ENCODE results near the gene ZNRD2.

The ZNRD2 gene

DNA sequence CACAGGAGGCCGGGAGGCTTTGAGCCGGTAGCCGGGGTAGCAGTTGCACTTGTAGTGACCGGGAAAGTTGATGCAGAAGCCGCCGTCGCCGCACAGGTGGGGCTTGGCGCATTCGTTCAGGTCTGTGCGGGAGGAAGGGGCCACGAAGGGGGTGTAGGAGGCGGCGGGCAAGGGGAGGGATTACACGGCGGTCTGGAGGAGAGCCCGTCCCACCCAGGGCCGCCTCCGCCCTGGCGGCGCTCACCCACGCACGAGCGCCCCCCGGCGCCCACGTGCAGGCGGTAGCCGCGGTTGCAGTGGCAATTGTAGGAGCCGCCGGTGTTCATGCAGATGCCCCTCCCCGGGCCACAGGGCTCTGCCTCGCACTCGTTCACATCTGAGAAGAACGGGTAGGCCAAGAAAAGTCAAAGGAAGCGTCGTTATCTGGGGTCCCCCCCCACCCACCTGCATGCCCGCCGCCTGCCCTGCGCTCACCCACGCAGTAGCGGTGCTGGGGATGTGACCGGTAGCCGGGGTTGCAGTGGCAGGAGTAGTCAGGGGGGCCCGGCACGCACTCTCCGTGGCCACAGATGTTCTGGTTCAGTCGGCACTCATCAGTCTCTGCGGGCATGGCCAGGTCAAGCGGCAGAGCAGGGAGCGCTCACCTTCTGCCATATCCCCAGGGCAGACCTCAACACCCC lies 22.7 kb upstream of the ZNRD2 start:
- no peaks in the 10 kb centered on the region for H3K36me3 ChIP-seq (ENCODE audit: insufficient read depth)
- H4K20me1 ChIP-seq (ENCODE audit: insufficient read depth): no peaks in the 10 kb centered on the region
- H3K9ac ChIP-seq: no peak overlapping the region
- no peak overlapping the region for H3K4me2 ChIP-seq
- no peaks in the 10 kb centered on the region for H3K27me3 ChIP-seq (ENCODE audit: insufficient read depth, low read depth)
- H3K79me2 ChIP-seq (ENCODE audit: insufficient read depth, low read depth): no peaks in the 10 kb centered on the region
- H2AFZ ChIP-seq (ENCODE audit: low read depth): no peak overlapping the region
- no peak for TF ChIP-seq CTCF (conservative IDR thresholded peaks at IDR 0.05; ENCODE audit: low read depth, low read length)
- H3K4me1 ChIP-seq (ENCODE audit: low read depth, poor library complexity, severe bottlenecking): peaks cover 28% of the 10 kb centered on the region
- no peak overlapping the region for H3K4me3 ChIP-seq (IDR thresholded peaks at IDR 0.05; ENCODE audit: insufficient read depth, low read depth, low read length)
- no peak overlapping the region for H3K27ac ChIP-seq

GRCh38 chr11:65548395-65548794 lies 21.9 kb upstream of the ZNRD2 start:
- TF ChIP-seq CTCF (conservative IDR thresholded peaks at IDR 0.05; ENCODE audit: low read depth, low read length): no peak
- Histone ChIP-seq H2AFZ (ENCODE audit: low read depth) (no peak overlapping the region), H3K9ac (no peak overlapping the region), H3K79me2 (ENCODE audit: insufficient read depth, low read depth) (no peaks in the 10 kb centered on the region), H3K27me3 (ENCODE audit: insufficient read depth, low read depth) (no peaks in the 10 kb centered on the region), H3K27ac (no peak overlapping the region), H3K4me2 (no peak overlapping the region), H3K36me3 (ENCODE audit: insufficient read depth) (no peaks in the 10 kb centered on the region), H3K4me3 (IDR thresholded peaks at IDR 0.05; ENCODE audit: insufficient read depth, low read depth, low read length) (no peak overlapping the region), H4K20me1 (ENCODE audit: insufficient read depth) (no peaks in the 10 kb centered on the region), H3K4me1 (ENCODE audit: low read depth, poor library complexity, severe bottlenecking) (peaks cover 33% of the 10 kb centered on the region)

GRCh38 chr11:65549096-65549495 lies 21.2 kb upstream of the ZNRD2 start:
- Histone ChIP-seq H3K4me3 (IDR thresholded peaks at IDR 0.05; ENCODE audit: insufficient read depth, low read depth, low read length) (no peak overlapping the region), H4K20me1 (ENCODE audit: insufficient read depth) (no peaks in the 10 kb centered on the region), H3K4me2 (no peak overlapping the region), H3K27me3 (ENCODE audit: insufficient read depth, low read depth) (no peaks in the 10 kb centered on the region), H3K9ac (no peak overlapping the region), H3K27ac (no peak overlapping the region), H3K79me2 (ENCODE audit: insufficient read depth, low read depth) (no peaks in the 10 kb centered on the region), H2AFZ (ENCODE audit: low read depth) (no peak overlapping the region), H3K4me1 (ENCODE audit: low read depth, poor library complexity, severe bottlenecking) (peaks cover 39% of the 10 kb centered on the region), H3K36me3 (ENCODE audit: insufficient read depth) (no peaks in the 10 kb centered on the region)
- no peak for TF ChIP-seq CTCF (conservative IDR thresholded peaks at IDR 0.05; ENCODE audit: low read depth, low read length)

GRCh38 chr11:65551572-65552387 lies 18.5 kb upstream of the ZNRD2 start:
- Histone ChIP-seq H3K27ac (peak overlapping the region; percentile 43; the same call in 1 of the 2 replicates), H3K4me1 (ENCODE audit: low read depth, poor library complexity, severe bottlenecking) (peaks cover 64% of the 10 kb centered on the region), H3K4me2 (peak overlapping the region; percentile 66; the same call in 1 of the 2 replicates), H3K4me3 (IDR thresholded peaks at IDR 0.05; ENCODE audit: insufficient read depth, low read depth, low read length) (no peak overlapping the region), H2AFZ (ENCODE audit: low read depth) (no peak overlapping the region), H4K20me1 (ENCODE audit: insufficient read depth) (no peaks in the 10 kb centered on the region), H3K79me2 (ENCODE audit: insufficient read depth, low read depth) (no peaks in the 10 kb centered on the region), H3K9ac (no peak overlapping the region), H3K27me3 (ENCODE audit: insufficient read depth, low read depth) (no peaks in the 10 kb centered on the region), H3K36me3 (ENCODE audit: insufficient read depth) (no peaks in the 10 kb centered on the region)
- peak; percentile 69 for TF ChIP-seq CTCF (conservative IDR thresholded peaks at IDR 0.05; ENCODE audit: low read depth, low read length)

Measured in KMS-11 (cell line).